ENCODE results near the gene RBM20.

RBM20 gene

GRCh38 chr10:110798340-110798739 lies 154.2 kb downstream of the RBM20 start:
- Histone ChIP-seq H3K36me3 (no peaks in the 10 kb centered on the region), H3K27me3 (no peaks in the 10 kb centered on the region), H3K4me3 (ENCODE audit: low read depth in 1 of 2, low read length in 1 of 2) (no peak overlapping the region), H3K4me1 (ENCODE audit: control insufficient read depth in 1 of 2, insufficient read depth in 1 of 2, low read depth in 1 of 2, low read length in 1 of 2) (peaks cover 0 to 5% of the 10 kb centered on the region in 2 experiments), H3K27ac (no peak overlapping the region), H3K9me3 (no peaks in the 10 kb centered on the region)
- no peak for TF ChIP-seq CTCF (IDR thresholded peaks at IDR 0.05)

- TF ChIP-seq CTCF (IDR thresholded peaks at IDR 0.05) = no peak
- H3K27me3 ChIP-seq = no peaks in the 10 kb centered on the region
- H3K9me3 ChIP-seq = no peaks in the 10 kb centered on the region
- H3K4me1 ChIP-seq (ENCODE audit: control insufficient read depth in 1 of 2, insufficient read depth in 1 of 2, low read depth in 1 of 2, low read length in 1 of 2) = peaks cover 0 to under 1% of the 10 kb centered on the region in 2 experiments
- H3K36me3 ChIP-seq = no peaks in the 10 kb centered on the region
- no peak overlapping the region for H3K27ac ChIP-seq
- H3K4me3 ChIP-seq (ENCODE audit: low read depth in 1 of 2, low read length in 1 of 2) = no peak overlapping the region
Observed at GRCh38 chr10:110802090-110802489, 158.0 kb downstream of the RBM20 start.

- H3K4me3 ChIP-seq (ENCODE audit: low read depth in 1 of 2, low read length in 1 of 2) = no peak overlapping the region
- no peak overlapping the region for H3K27ac ChIP-seq
- no peaks in the 10 kb centered on the region for H3K27me3 ChIP-seq
- no peaks in the 10 kb centered on the region for H3K4me1 ChIP-seq (ENCODE audit: control insufficient read depth in 1 of 2, insufficient read depth in 1 of 2, low read depth in 1 of 2, low read length in 1 of 2)
- no peak for TF ChIP-seq CTCF (IDR thresholded peaks at IDR 0.05)
- no peaks in the 10 kb centered on the region for H3K9me3 ChIP-seq
- no peaks in the 10 kb centered on the region for H3K36me3 ChIP-seq
Observed at GRCh38 chr10:110802551-110803238, 158.6 kb downstream of the RBM20 start.

GRCh38 chr10:110803239-110803749 lies 159.2 kb downstream of the RBM20 start:
- Histone ChIP-seq H3K4me3 (ENCODE audit: low read depth in 1 of 2, low read length in 1 of 2) (no peak overlapping the region), H3K27ac (no peak overlapping the region), H3K27me3 (no peaks in the 10 kb centered on the region), H3K36me3 (no peaks in the 10 kb centered on the region), H3K4me1 (ENCODE audit: control insufficient read depth in 1 of 2, insufficient read depth in 1 of 2, low read depth in 1 of 2, low read length in 1 of 2) (no peaks in the 10 kb centered on the region), H3K9me3 (no peaks in the 10 kb centered on the region)
- no peak for TF ChIP-seq CTCF (IDR thresholded peaks at IDR 0.05)

- H3K36me3 ChIP-seq = no peaks in the 10 kb centered on the region
- no peaks in the 10 kb centered on the region for H3K4me1 ChIP-seq (ENCODE audit: control insufficient read depth in 1 of 2, insufficient read depth in 1 of 2, low read depth in 1 of 2, low read length in 1 of 2)
- no peaks in the 10 kb centered on the region for H3K9me3 ChIP-seq
- H3K27ac ChIP-seq = no peak overlapping the region
- no peak overlapping the region for H3K4me3 ChIP-seq (ENCODE audit: low read depth in 1 of 2, low read length in 1 of 2)
- TF ChIP-seq CTCF (IDR thresholded peaks at IDR 0.05) = peak; percentile 50
- H3K27me3 ChIP-seq = no peaks in the 10 kb centered on the region
Observed at GRCh38 chr10:110803830-110804338, 159.7 kb downstream of the RBM20 start.
